HuH-7.5 (cell line): Measurements from ENCODE around the gene CAMSAP2.
A peak's percentile ranks its signal among the peaks of the same experiment; 100 is the strongest.

ENCODE experiments used
- DNase-seq: peaks from one replicate; pipeline ENCODE4 v3.0.0; 2011; ENCODE audit warnings: low spot score

The CAMSAP2 gene

GRCh38 chr1:200738327-200738948 lies at the start of gene CAMSAP2:
TSS of gene CAMSAP2 (plus strand) at chr1:200738893. CDS start at chr1:200739828, 935 bp downstream.
- peak; percentile 90 for DNase-seq

- DNase-seq: no peak
These were observed 46.4 kb upstream of the CAMSAP2 start for GRCh38 chr1:200692316-200692715.

- DNase-seq: no peak
These were observed 45.4 kb upstream of the CAMSAP2 start for GRCh38 chr1:200693327-200693726.

GRCh38 chr1:200694738-200695137 lies 44.0 kb upstream of the CAMSAP2 start:
- no peak for DNase-seq

- DNase-seq: no peak
These were observed 38.8 kb upstream of the CAMSAP2 start for GRCh38 chr1:200699871-200700270.

GRCh38 chr1:200704986-200705500 lies 33.6 kb upstream of the CAMSAP2 start:
- no peak for DNase-seq

- DNase-seq: no peak
These were observed 32.4 kb upstream of the CAMSAP2 start for GRCh38 chr1:200706111-200706814.

- no peak for DNase-seq
These were observed 31.6 kb upstream of the CAMSAP2 start for GRCh38 chr1:200707116-200707515.

GRCh38 chr1:200708161-200708560 lies 30.5 kb upstream of the CAMSAP2 start:
- DNase-seq: no peak

GRCh38 chr1:200708769-200709168 lies 29.9 kb upstream of the CAMSAP2 start:
- DNase-seq: no peak

- DNase-seq: no peak
These were observed 28.5 kb upstream of the CAMSAP2 start for GRCh38 chr1:200710166-200710565.

GRCh38 chr1:200714504-200715187 lies 24.0 kb upstream of the CAMSAP2 start:
- no peak for DNase-seq

- no peak for DNase-seq
These were observed 18.5 kb upstream of the CAMSAP2 start for GRCh38 chr1:200720199-200720598.

GRCh38 chr1:200724064-200724463 lies 14.6 kb upstream of the CAMSAP2 start:
- no peak for DNase-seq

GRCh38 chr1:200727257-200727656 lies 11.4 kb upstream of the CAMSAP2 start:
- DNase-seq: no peak

GRCh38 chr1:200729863-200730262 lies 8.8 kb upstream of the CAMSAP2 start:
- no peak for DNase-seq

- no peak for DNase-seq
These were observed 6.9 kb upstream of the CAMSAP2 start for GRCh38 chr1:200731654-200732332.

GRCh38 chr1:200732438-200732837 lies 6.3 kb upstream of the CAMSAP2 start:
- no peak for DNase-seq

GRCh38 chr1:200733907-200734306 lies 4.8 kb upstream of the CAMSAP2 start:
- DNase-seq: no peak

- no peak for DNase-seq
These were observed 924 bp upstream of the CAMSAP2 start for GRCh38 chr1:200737647-200738291.

- peak; percentile 69 for DNase-seq
These were observed 407 bp downstream of the CAMSAP2 start for GRCh38 chr1:200738949-200739651.
